ENCODE data around the gene ARL2BP. TPM values are rescaled to one million over a fixed set of nuclear protein-coding genes. Genes with fewer than 3 reads are reported as not detected.

ARL2BP gene
- total and polyA plus RNA-seq, 9 of the 15 experiments (the other 6 are each of a cell fraction or from before 2014, with no cell fraction given), result 16.7 to 41.8 (median 27.2) TPM

- H3K4me2 ChIP-seq (ENCODE audit: insufficient read depth, low read length), result no peak overlapping the region
- CTCF ChIA-PET (ENCODE audit: low intra/inter-chr PET ratio), result no interaction called here
- no peaks in the 10 kb centered on the region for H4K20me1 ChIP-seq (replicated peaks; ENCODE audit: control insufficient read depth, insufficient read depth, low read length)
- H3K9me1 ChIP-seq (ENCODE audit: control insufficient read depth, insufficient read depth, low read length), result no peaks in the 10 kb centered on the region
- no TSS peak for BruUV-seq (replicated peaks)
- intact Hi-C loops (cut with micrococcal nuclease) (no loop called here), in situ Hi-C loops (cut with MboI) (no loop called here)
- FAIRE-seq (no peak), DNase-seq (ENCODE audit: extremely low read depth in 1 of 4, low spot score in 3 of 4) (no peak), ATAC-seq (no peak; the same call in 2 of the 3 replicates)
- H2AFZ ChIP-seq (ENCODE audit: low read depth, low read length), result no peak overlapping the region
- no peak overlapping the region for H3K4me3 ChIP-seq
- H3K4me1 ChIP-seq (replicated peaks in 1 of 2; ENCODE audit: control insufficient read depth in 2 of 2, insufficient read depth in 2 of 2, low read length in 2 of 2), result peaks cover 12 to 18% of the 10 kb centered on the region in 2 experiments; a peak in 4 of 5 replicates
- no peaks in the 10 kb centered on the region for H3K27me3 ChIP-seq (ENCODE audit: control insufficient read depth in 2 of 2, insufficient read depth in 2 of 2, low read length in 2 of 2)
- 71% methylated on average over 13 of the region's 13 CpGs for WGBS (ENCODE audit: insufficient coverage, low coverage, missing lambda C conversion rate)
- peak overlapping the region in 1 of 2 experiments; percentile 61; a peak in 2 of 4 replicates for H3K9ac ChIP-seq (ENCODE audit: insufficient read depth in 1 of 2, low read depth in 2 of 2, low read length in 2 of 2)
- H3K36me3 ChIP-seq (ENCODE audit: control insufficient read depth, insufficient read depth, low read length), result peaks cover 5% of the 10 kb centered on the region; the same call in 1 of the 3 replicates
- TF ChIP-seq NCOR1 (IDR thresholded peaks at IDR 0.05), result no peak
- TF ChIP-seq BHLHE40 (IDR thresholded peaks at IDR 0.05; ENCODE audit: low read length), result peak; percentile 31; the same call in 1 of the 2 replicates
- TF ChIP-seq GATA2 (CRISPR knock-in tag; IDR thresholded peaks at IDR 0.05), result 0 out of 2 replicates have a peak, but pooled peaks have one; percentile 4
- H3K9me3 ChIP-seq (replicated peaks; ENCODE audit: control insufficient read depth, insufficient read depth, low read depth, low read length), result no peaks in the 10 kb centered on the region
- H3K79me2 ChIP-seq (ENCODE audit: control insufficient read depth, insufficient read depth, low read length), result no peaks in the 10 kb centered on the region
- no peak overlapping the region for H3K27ac ChIP-seq (ENCODE audit: extremely low read depth, low read depth, low read length)
- POLR2A ChIA-PET, result interaction anchor here (0.6 to 2.4 kb wide), 3 partner anchors 9 to 979 kb away, joined by 3 to 15 read pairs (median 6); no protein-coding TSS in a partner anchor
These were observed 12.5 kb downstream of the ARL2BP start for GRCh38 chr16:57257455-57258070.

- no peak for ATAC-seq
- BruUV-seq (replicated peaks), result no TSS peak
- Histone ChIP-seq H2AFZ (ENCODE audit: low read depth, low read length) (no peak overlapping the region), H3K4me3 (no peak overlapping the region), H4K20me1 (replicated peaks; ENCODE audit: control insufficient read depth, insufficient read depth, low read length) (no peaks in the 10 kb centered on the region), H3K79me2 (ENCODE audit: control insufficient read depth, insufficient read depth, low read length) (no peaks in the 10 kb centered on the region), H3K9ac (ENCODE audit: insufficient read depth in 1 of 2, low read depth in 2 of 2, low read length in 2 of 2) (peak overlapping the region in 1 of 2 experiments; percentile 55; a peak in 1 of 4 replicates), H3K9me3 (replicated peaks; ENCODE audit: control insufficient read depth, insufficient read depth, low read depth, low read length) (no peaks in the 10 kb centered on the region), H3K9me1 (ENCODE audit: control insufficient read depth, insufficient read depth, low read length) (no peaks in the 10 kb centered on the region), H3K27me3 (ENCODE audit: control insufficient read depth in 2 of 2, insufficient read depth in 2 of 2, low read length in 2 of 2) (no peaks in the 10 kb centered on the region), H3K4me2 (ENCODE audit: insufficient read depth, low read length) (no peak overlapping the region), H3K4me1 (replicated peaks in 1 of 2; ENCODE audit: control insufficient read depth in 2 of 2, insufficient read depth in 2 of 2, low read length in 2 of 2) (peaks cover 12 to 24% of the 10 kb centered on the region in 2 experiments; a peak in 4 of 5 replicates), H3K27ac (ENCODE audit: extremely low read depth, low read depth, low read length) (no peak overlapping the region), H3K36me3 (ENCODE audit: control insufficient read depth, insufficient read depth, low read length) (no peaks in the 10 kb centered on the region)
- intact Hi-C loops (cut with micrococcal nuclease), result no loop called here
- WGBS (ENCODE audit: insufficient coverage, low coverage, missing lambda C conversion rate), result 84% methylated on average over 14 of the region's 18 CpGs
- DNase-seq (ENCODE audit: extremely low read depth in 1 of 4, low spot score in 3 of 4), result no peak
- in situ Hi-C loops (cut with MboI), result no loop called here
- POLR2A ChIA-PET, result interaction anchor here (1.2 kb wide), 1 partner anchor 12 kb away, joined by 5 read pairs; no protein-coding TSS in a partner anchor
- no peak for FAIRE-seq
- CTCF ChIA-PET (ENCODE audit: low intra/inter-chr PET ratio), result no interaction called here
- TF ChIP-seq CREBBP (IDR thresholded peaks at IDR 0.05; ENCODE audit: low read depth, low read length) (no peak), TBL1XR1 (IDR thresholded peaks at IDR 0.05; ENCODE audit: low read length in 2 of 2) (no peak), OTX1 (CRISPR knock-in tag; IDR thresholded peaks at IDR 0.05) (no peak), DMBX1 (CRISPR knock-in tag; IDR thresholded peaks at IDR 0.05; ENCODE audit: borderline replicate concordance) (no peak), MEF2D (tag; conservative IDR thresholded peaks at IDR 0.05; ENCODE audit: low read depth) (no peak), ATF3 (IDR thresholded peaks at IDR 0.05) (0 out of 2 replicates have a peak, but pooled peaks have one; percentile 13), ATF3 (CRISPR knock-in tag; conservative IDR thresholded peaks at IDR 0.05) (no peak), MEF2A (IDR thresholded peaks at IDR 0.05; ENCODE audit: control insufficient read depth, low read depth, low read length) (no peak), POLR2AphosphoS2 (IDR thresholded peaks at IDR 0.05; ENCODE audit: low read length) (no peak)
These were observed 13.3 kb downstream of the ARL2BP start for GRCh38 chr16:57258226-57258909.

All from K562 (cell line).